IMR-90 (cell line): ENCODE measurements around the gene UPK1A. TPM values are rescaled to one million over a fixed set of nuclear protein-coding genes. Genes with fewer than 3 reads are reported as not detected.

ENCODE experiments used
- ATAC-seq: fragments of 200-7000 bp; cut with Tn5 transposase; 2 replicates; pipeline ENCODE4 v1.9.1; 2020; ENCODE audit warnings: low read depth, mild to moderate bottlenecking, moderate library complexity
- BruUV-seq: library from RNA; stranded (reverse); fragments of 400-500 nt; replicated peaks from 2 replicates; lab custom pipeline; 2021; lab: Mats Ljungman, UMichigan
- CTCF ChIA-PET: fragments of 300-600 bp; formaldehyde crosslinking; extraction: SDS; loops from one replicate; lab custom pipeline; 2021; ENCODE audit warnings: antibody characterized with exemption; lab: Yijun Ruan, JAX
- POLR2A ChIA-PET: fragments of 300-600 bp; sonication (Branson Sonifier 250); formaldehyde crosslinking; loops from one replicate; lab custom pipeline; 2022; ENCODE audit warnings: antibody characterized with exemption; ENCODE audit not compliant: unreplicated experiment; lab: Charles Lee
- DNase-seq: peaks from one replicate; pipeline ENCODE4 v3.0.0; 2013
- H2AFZ ChIP-seq: replicated peaks from 2 replicates; pipeline ENCODE3; 2013; ENCODE audit warnings: low read length, mild to moderate bottlenecking; ENCODE audit not compliant: poor library complexity
- H2AK5ac ChIP-seq: 2 replicates; pipeline ENCODE4 v1.6.1; 2013; ENCODE audit warnings: low read depth, low read length, inconsistent platforms
- H2AK9ac ChIP-seq: replicated peaks from 2 replicates; pipeline ENCODE3; 2013; ENCODE audit warnings: mild to moderate bottlenecking, low read depth, low read length, moderate library complexity; ENCODE audit not compliant: poor library complexity
- H2BK120ac ChIP-seq: 2 replicates; pipeline ENCODE4 v1.6.1; 2013; ENCODE audit warnings: low read depth, low read length, inconsistent platforms
- H2BK15ac ChIP-seq: 3 replicates; pipeline ENCODE4 v1.6.1; 2013; ENCODE audit warnings: low read depth, low read length, inconsistent platforms
- H2BK20ac ChIP-seq: 2 replicates; pipeline ENCODE4 v1.6.1; 2013; ENCODE audit warnings: low read depth, mild to moderate bottlenecking, inconsistent platforms, low read length, moderate library complexity
- H2BK5ac ChIP-seq: 2 replicates; pipeline ENCODE4 v1.6.1; 2013; ENCODE audit warnings: mild to moderate bottlenecking, low read depth, low read length, inconsistent platforms; ENCODE audit not compliant: poor library complexity, severe bottlenecking
- H3K14ac ChIP-seq: replicated peaks from 2 replicates; pipeline ENCODE4 v1.6.1; 2013; ENCODE audit warnings: low read depth, low read length, inconsistent platforms
- H3K18ac ChIP-seq: 2 replicates; pipeline ENCODE4 v1.6.1; 2013; ENCODE audit warnings: low read depth, low read length, control low read depth
- H3K23ac ChIP-seq: 2 replicates; pipeline ENCODE4 v1.6.1; 2013; ENCODE audit warnings: low read depth, low read length, inconsistent platforms
- H3K27ac ChIP-seq: 2 replicates; pipeline ENCODE4 v1.5.1; 2013; ENCODE audit warnings: mild to moderate bottlenecking, control low read depth, low read length; ENCODE audit not compliant: insufficient read depth
- H3K27me3 ChIP-seq: 2 replicates; pipeline ENCODE4 v1.6.1; 2013; ENCODE audit warnings: low read length; ENCODE audit not compliant: control insufficient read depth, insufficient read depth
- H3K36me3 ChIP-seq: 2 replicates; pipeline ENCODE4 v1.6.1; 2013; ENCODE audit warnings: low read length, mixed read lengths; ENCODE audit not compliant: control insufficient read depth, insufficient read depth
- H3K4ac ChIP-seq: 2 replicates; pipeline ENCODE4 v1.6.1; 2013; ENCODE audit warnings: low read depth, low read length, inconsistent platforms
- H3K4me1 ChIP-seq: 2 replicates; pipeline ENCODE4 v1.6.1; 2013; ENCODE audit warnings: low read length, mixed read lengths; ENCODE audit not compliant: control insufficient read depth, insufficient read depth
- H3K4me2 ChIP-seq: 2 replicates; pipeline ENCODE4 v1.6.1; 2013; ENCODE audit warnings: low read depth, mild to moderate bottlenecking, control low read depth, low read length, moderate library complexity
- H3K4me3 ChIP-seq: 2 replicates; pipeline ENCODE4 v1.5.1; 2013; ENCODE audit warnings: low read depth, mild to moderate bottlenecking, control low read depth, low read length, moderate library complexity; ENCODE audit not compliant: insufficient read depth
- H3K56ac ChIP-seq: 2 replicates; pipeline ENCODE4 v1.6.1; 2013; ENCODE audit warnings: low read length, inconsistent platforms; ENCODE audit not compliant: insufficient read depth; ENCODE audit errors: extremely low read depth
- H3K79me1 ChIP-seq, 2 experiments: 2 replicates each; pipeline ENCODE4 v1.6.1; 2013; ENCODE audit warnings: low read length in 2 of 2, inconsistent platforms in 1 of 2, low read depth in 1 of 2
- H3K9ac ChIP-seq: 2 replicates; pipeline ENCODE4 v1.6.1; 2013; ENCODE audit warnings: low read depth, low read length, control low read depth
- H3K9me1 ChIP-seq: 2 replicates; pipeline ENCODE4 v1.6.1; 2013; ENCODE audit warnings: low read length, inconsistent platforms; ENCODE audit not compliant: insufficient read depth
- H3K9me3 ChIP-seq: 2 replicates; pipeline ENCODE4 v1.6.1; 2013; ENCODE audit warnings: low read length; ENCODE audit not compliant: control insufficient read depth, insufficient read depth
- H4K20me1 ChIP-seq: 2 replicates; pipeline ENCODE4 v1.6.1; 2013; ENCODE audit warnings: low read length, inconsistent platforms; ENCODE audit not compliant: insufficient read depth
- H4K5ac ChIP-seq: 2 replicates; pipeline ENCODE4 v1.6.1; 2013; ENCODE audit warnings: mild to moderate bottlenecking, low read depth, low read length, control low read depth
- H4K8ac ChIP-seq, 2 experiments: 2 replicates each; pipeline ENCODE4 v1.6.1; 2013; ENCODE audit warnings: low read depth in 2 of 2, low read length in 2 of 2, control low read depth in 1 of 2, inconsistent platforms in 1 of 2
- H4K91ac ChIP-seq: 2 replicates; pipeline ENCODE4 v1.6.1; 2013; ENCODE audit warnings: low read depth, low read length, inconsistent platforms; ENCODE audit not compliant: insufficient read depth
- CEBPB ChIP-seq: IDR thresholded peaks from 2 replicates; pipeline ENCODE4 v1.6.1; 2012; ENCODE audit warnings: low read depth, low read length, improper control_type of control experiment
- RFX5 ChIP-seq: IDR thresholded peaks from 2 replicates; pipeline ENCODE4 v1.8.0; 2012; ENCODE audit warnings: low read depth, mild to moderate bottlenecking, low read length, moderate library complexity
- WGBS, 2 experiments: methylation state at CpG; one replicate each; pipeline versions ENCODE4 v1.1.5 to v1.1.7; 2013; ENCODE audit warnings: missing lambda C conversion rate in 2 of 2; ENCODE audit not compliant: insufficient read length in 1 of 2; ENCODE audit errors: extremely low coverage in 2 of 2; 5-methylcytosine and 5-hydroxymethylcytosine counted together
- dilution Hi-C: fragments of 300-500 bp; cut with HindIII; formaldehyde crosslinking; loops from one replicate; pipeline ENCODE4 v1.14.3; 2018; ENCODE audit warnings: low sequenced_read_pairs; ENCODE audit not compliant: unreplicated experiment
- in situ Hi-C: fragments of 300-500 bp; cut with MboI; formaldehyde crosslinking; loops from 3 replicates; pipeline ENCODE4 v1.14.3; 2019; ENCODE audit warnings: low sequenced_read_pairs, inconsistent platforms, mixed read lengths
- intact Hi-C: fragments of 100-400 bp; cut with micrococcal nuclease; formaldehyde crosslinking; loops from 2 replicates; pipeline ENCODE4 v1.10.0; 2022
- polyA plus RNA-seq, 3 experiments: library from polyadenylated mRNA; depleted of rRNA; stranded (reverse); fragments of >200 nt; gene quantifications; 2 replicates each; pipeline ENCODE4 v1.2.3, GENCODE V29; 2012; ENCODE audit warnings: low replicate concordance in 1 of 3
- total RNA-seq: library from RNA; depleted of rRNA; stranded (reverse); fragments of >200 nt; gene quantifications from 2 replicates; pipeline ENCODE4 v1.2.3, GENCODE V29; 2012

The UPK1A gene
- total and polyA plus RNA-seq, 2 of the 4 experiments (the other 2 are of a cell fraction): 0.21 TPM; not detected in 1

GRCh38 chr19:35665157-35665556 is 1.2 kb upstream of the UPK1A start:
- 97% methylated on average over 24 of the region's 24 CpGs; no CpG with 5 or more reads in 1 of the 2 experiments for WGBS, 2 experiments
- H4K8ac ChIP-seq: no peak overlapping the region
- no peak overlapping the region for H2AFZ ChIP-seq
- no peaks in the 10 kb centered on the region for H3K4me1 ChIP-seq
- no peak overlapping the region for H2BK120ac ChIP-seq
- no peak overlapping the region for H3K14ac ChIP-seq
- H3K4me2 ChIP-seq: no peak overlapping the region
- H2AK9ac ChIP-seq: no peak overlapping the region
- in situ Hi-C loops: no loop called here
- no peak overlapping the region for H3K27ac ChIP-seq
- peaks cover 0 to 4% of the 10 kb centered on the region in 2 experiments; a peak in 1 of 4 replicates for H3K79me1 ChIP-seq
- no peak overlapping the region for H3K9ac ChIP-seq
- intact Hi-C loops: no loop called here
- no peak overlapping the region for H3K4ac ChIP-seq
- dilution Hi-C loops: no loop called here
- peaks cover 24% of the 10 kb centered on the region for H3K36me3 ChIP-seq
- H4K5ac ChIP-seq: no peak overlapping the region
- 0 out of 2 replicates have a peak, but pooled peaks cover 7% of the 10 kb centered on the region for H4K20me1 ChIP-seq
- no peak overlapping the region for H3K23ac ChIP-seq
- ChIA-PET CTCF (no interaction called here), POLR2A (no interaction called here)
- H2BK5ac ChIP-seq: no peak overlapping the region
- H4K91ac ChIP-seq: no peak overlapping the region
- no peaks in the 10 kb centered on the region for H3K9me3 ChIP-seq
- H2AK5ac ChIP-seq: no peak overlapping the region
- DNase-seq (no peak), ATAC-seq (no peak)
- no peak overlapping the region for H3K18ac ChIP-seq
- no peak overlapping the region for H3K4me3 ChIP-seq
- no peak for TF ChIP-seq RFX5
- TF ChIP-seq CEBPB: no peak
- no TSS peak for BruUV-seq
- H3K56ac ChIP-seq: no peak overlapping the region
- H2BK20ac ChIP-seq: no peak overlapping the region
- peaks cover 5% of the 10 kb centered on the region; the same call in 1 of the 2 replicates for H3K27me3 ChIP-seq
- H3K9me1 ChIP-seq: no peaks in the 10 kb centered on the region
- H2BK15ac ChIP-seq: no peak overlapping the region
